HUES6 (cell line): ENCODE results near the gene BCLAF3.

Source experiments
- H3K27ac ChIP-seq: 2 replicates; pipeline ENCODE4 v1.7.0; 2013; ENCODE audit warnings: low read depth, mild to moderate bottlenecking, low read length, inconsistent platforms
- H3K27me3 ChIP-seq: 2 replicates; pipeline ENCODE4 v1.6.1; 2013; ENCODE audit warnings: low read length; ENCODE audit not compliant: control insufficient read depth, insufficient read depth
- H3K36me3 ChIP-seq: 2 replicates; pipeline ENCODE4 v1.6.1; 2013; ENCODE audit warnings: low read length; ENCODE audit not compliant: control insufficient read depth, insufficient read depth
- H3K4me1 ChIP-seq: 2 replicates; pipeline ENCODE4 v1.6.1; 2013; ENCODE audit warnings: low read length; ENCODE audit not compliant: control insufficient read depth, insufficient read depth
- H3K4me3 ChIP-seq: 2 replicates; pipeline ENCODE4 v1.5.1; 2013; ENCODE audit warnings: low read depth, low read length
- H3K9ac ChIP-seq: one replicate; pipeline ENCODE4 v1.6.1; 2013; ENCODE audit warnings: mild to moderate bottlenecking, low read length
- H3K9me3 ChIP-seq: 2 replicates; pipeline ENCODE4 v1.6.1; 2013; ENCODE audit warnings: low read depth, low read length; ENCODE audit not compliant: control insufficient read depth, insufficient read depth

The BCLAF3 gene

GRCh38 chrX:19968276-19968675, 22.6 kb downstream of the BCLAF3 start:
- Histone ChIP-seq H3K27me3 (no peaks in the 10 kb centered on the region), H3K4me1 (no peaks in the 10 kb centered on the region), H3K27ac (no peak overlapping the region), H3K36me3 (peaks cover 22% of the 10 kb centered on the region), H3K9me3 (no peaks in the 10 kb centered on the region), H3K4me3 (no peak overlapping the region), H3K9ac (no peak overlapping the region)

- Histone ChIP-seq H3K27ac (no peak overlapping the region), H3K4me1 (no peaks in the 10 kb centered on the region), H3K36me3 (peaks cover 28% of the 10 kb centered on the region), H3K4me3 (no peak overlapping the region), H3K9me3 (no peaks in the 10 kb centered on the region), H3K9ac (no peak overlapping the region), H3K27me3 (no peaks in the 10 kb centered on the region)
These were observed 24.8 kb downstream of the BCLAF3 start for GRCh38 chrX:19966056-19966455.

GRCh38 chrX:19964017-19964710, 26.7 kb downstream of the BCLAF3 start:
- no peak overlapping the region for H3K27ac ChIP-seq
- no peak overlapping the region for H3K9ac ChIP-seq
- no peaks in the 10 kb centered on the region for H3K9me3 ChIP-seq
- H3K4me3 ChIP-seq, result no peak overlapping the region
- peaks cover 28% of the 10 kb centered on the region for H3K36me3 ChIP-seq
- no peaks in the 10 kb centered on the region for H3K27me3 ChIP-seq
- H3K4me1 ChIP-seq, result no peaks in the 10 kb centered on the region

DNA sequence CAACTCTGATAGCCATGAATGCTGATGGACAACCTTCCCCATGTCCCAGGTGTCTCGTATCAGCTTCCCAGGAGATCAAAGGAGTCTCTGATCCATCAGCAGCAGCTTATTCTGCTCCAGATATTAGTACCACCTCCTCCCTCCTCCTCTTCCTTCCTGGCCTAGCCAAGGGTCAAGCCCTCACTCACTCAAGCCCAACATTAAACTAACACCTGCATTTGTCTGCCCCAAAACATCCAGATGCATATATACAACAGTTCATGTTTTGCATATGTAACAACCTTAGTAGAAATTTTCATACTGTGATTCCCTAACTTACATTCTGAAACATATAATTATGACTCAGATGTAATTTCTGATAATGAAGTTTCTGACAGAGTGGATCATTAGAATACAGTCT, 29.9 kb downstream of the BCLAF3 start:
- Histone ChIP-seq H3K4me3 (no peak overlapping the region), H3K9me3 (no peaks in the 10 kb centered on the region), H3K4me1 (no peaks in the 10 kb centered on the region), H3K27ac (no peak overlapping the region), H3K36me3 (peaks cover 19% of the 10 kb centered on the region), H3K27me3 (no peaks in the 10 kb centered on the region), H3K9ac (no peak overlapping the region)

DNA sequence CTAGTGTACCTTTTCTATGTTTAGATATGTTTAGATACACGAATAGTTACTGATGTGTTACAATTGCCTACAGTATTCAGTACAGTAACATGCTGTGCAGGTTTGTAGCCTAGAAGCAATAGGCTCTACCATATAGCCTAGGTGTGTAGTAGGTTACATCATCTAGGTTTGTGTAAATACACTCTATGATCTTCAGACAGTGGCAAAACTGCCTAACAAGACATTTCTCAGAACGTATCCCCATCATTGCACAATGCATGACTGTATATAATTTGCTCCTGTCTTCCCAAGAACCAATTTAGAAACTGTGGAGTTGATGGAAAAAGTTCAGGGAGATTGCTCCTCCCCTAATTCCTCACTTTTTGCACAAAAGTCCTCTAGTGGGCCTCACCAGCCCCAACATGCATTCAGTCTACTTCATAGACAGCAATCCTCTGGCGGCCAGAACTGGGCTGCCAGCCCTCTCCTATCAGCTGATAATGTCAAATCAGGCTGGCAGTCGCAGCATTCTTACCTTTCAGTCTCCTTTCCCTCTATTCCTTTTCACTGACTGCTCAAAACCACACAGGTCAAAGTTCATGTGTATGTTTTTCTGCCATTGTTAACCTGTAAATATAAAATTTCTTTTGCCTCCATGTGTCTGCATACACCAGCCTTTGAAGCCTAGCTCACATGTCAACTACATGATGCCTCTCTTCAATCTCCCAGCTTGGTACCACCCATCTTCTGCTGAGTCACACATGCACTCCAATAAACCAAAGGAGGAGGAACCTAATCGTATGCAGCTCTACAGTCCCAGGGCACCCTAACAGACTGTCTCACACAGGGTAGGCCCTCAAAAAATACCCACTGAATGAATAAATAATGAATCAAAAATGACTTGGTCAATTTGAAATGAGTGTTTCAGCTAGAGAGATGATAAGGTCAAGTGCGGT, 32.0 kb downstream of the BCLAF3 start:
- Histone ChIP-seq H3K9ac (no peak overlapping the region), H3K9me3 (no peaks in the 10 kb centered on the region), H3K4me1 (no peaks in the 10 kb centered on the region), H3K27ac (no peak overlapping the region), H3K36me3 (peaks cover 13% of the 10 kb centered on the region; the same call in 1 of the 2 replicates), H3K27me3 (no peaks in the 10 kb centered on the region; the same call in 1 of the 2 replicates), H3K4me3 (no peak overlapping the region)

DNA sequence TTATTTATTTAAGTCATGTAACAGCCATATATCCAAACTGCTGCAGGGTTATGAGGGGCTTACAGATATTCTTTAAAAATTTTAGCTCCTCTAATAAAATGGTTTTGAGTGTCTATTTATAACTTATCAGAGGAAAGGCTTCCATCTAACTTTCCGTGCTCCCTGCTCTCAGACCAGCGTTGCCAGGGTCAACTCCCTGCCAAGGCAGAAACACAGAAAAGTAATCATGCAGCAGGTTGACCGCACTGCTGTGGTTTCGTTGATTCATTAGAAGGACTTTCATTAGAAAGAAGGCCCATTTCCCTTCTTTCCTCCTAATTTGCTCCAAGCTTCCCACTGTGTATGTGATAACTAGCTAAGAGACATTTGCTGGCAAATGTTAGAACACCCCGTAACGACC, 33.9 kb downstream of the BCLAF3 start:
- H3K9ac ChIP-seq, result no peak overlapping the region
- peaks cover 13% of the 10 kb centered on the region for H3K36me3 ChIP-seq
- no peak overlapping the region for H3K27ac ChIP-seq

DNA sequence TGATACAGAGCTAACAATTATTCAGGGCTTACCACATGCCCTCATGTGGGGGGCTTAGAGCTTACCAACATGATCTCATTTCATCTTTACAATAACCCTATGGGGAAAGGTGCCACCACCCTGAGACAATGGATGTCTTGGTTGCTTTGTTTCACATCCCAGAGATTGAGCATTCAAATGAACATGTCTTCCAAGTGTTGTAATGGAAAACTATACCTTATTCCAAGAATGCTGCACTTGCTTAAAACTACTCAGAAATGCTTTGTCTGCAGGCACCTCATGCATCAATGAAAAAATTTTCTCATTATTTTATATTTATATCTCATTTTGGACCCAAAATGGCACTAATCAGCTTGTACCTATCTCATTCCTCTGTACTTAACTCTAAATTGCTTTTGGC, 34.6 kb downstream of the BCLAF3 start:
- no peaks in the 10 kb centered on the region for H3K4me1 ChIP-seq
- no peaks in the 10 kb centered on the region for H3K9me3 ChIP-seq
- H3K27me3 ChIP-seq, result no peaks in the 10 kb centered on the region; the same call in 1 of the 2 replicates
- no peak overlapping the region for H3K4me3 ChIP-seq
- H3K36me3 ChIP-seq, result peaks cover 13% of the 10 kb centered on the region
- H3K27ac ChIP-seq, result no peak overlapping the region
- H3K9ac ChIP-seq, result no peak overlapping the region

More for the DNA sequence above, 33.9 kb downstream of the BCLAF3 start:
- H3K27me3 ChIP-seq, result no peaks in the 10 kb centered on the region; the same call in 1 of the 2 replicates
- no peaks in the 10 kb centered on the region for H3K4me1 ChIP-seq
- no peaks in the 10 kb centered on the region for H3K9me3 ChIP-seq
- no peak overlapping the region for H3K4me3 ChIP-seq

DNA sequence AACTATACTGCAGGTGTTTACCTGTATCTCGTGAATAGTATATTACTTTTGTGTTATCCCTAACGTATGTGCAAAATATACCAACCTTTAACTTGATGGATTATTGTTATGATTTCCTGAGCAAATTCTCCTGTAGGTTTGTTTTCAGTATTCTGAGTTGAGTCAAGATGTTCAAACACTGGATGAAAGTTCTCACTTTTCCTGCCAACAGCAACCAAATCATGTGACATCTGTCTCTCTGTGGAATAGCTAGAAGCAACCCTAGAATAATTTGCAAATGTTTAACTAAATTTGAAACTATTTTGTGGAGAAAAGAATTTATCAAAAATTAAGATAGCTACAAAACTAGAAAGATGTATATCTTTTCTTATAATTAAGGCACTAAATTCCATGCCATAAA, 35.6 kb downstream of the BCLAF3 start:
- Histone ChIP-seq H3K9me3 (no peaks in the 10 kb centered on the region), H3K27me3 (no peaks in the 10 kb centered on the region; the same call in 1 of the 2 replicates), H3K4me3 (no peak overlapping the region), H3K36me3 (peaks cover 15% of the 10 kb centered on the region), H3K27ac (no peak overlapping the region), H3K9ac (no peak overlapping the region), H3K4me1 (no peaks in the 10 kb centered on the region)

- H3K27ac ChIP-seq, result no peak overlapping the region
- H3K9me3 ChIP-seq, result no peaks in the 10 kb centered on the region
- no peaks in the 10 kb centered on the region for H3K4me1 ChIP-seq
- H3K36me3 ChIP-seq, result peaks cover 22% of the 10 kb centered on the region
- no peak overlapping the region for H3K4me3 ChIP-seq
- H3K27me3 ChIP-seq, result no peaks in the 10 kb centered on the region; the same call in 1 of the 2 replicates
- no peak overlapping the region for H3K9ac ChIP-seq
These were observed 36.3 kb downstream of the BCLAF3 start for GRCh38 chrX:19954335-19955096.

DNA sequence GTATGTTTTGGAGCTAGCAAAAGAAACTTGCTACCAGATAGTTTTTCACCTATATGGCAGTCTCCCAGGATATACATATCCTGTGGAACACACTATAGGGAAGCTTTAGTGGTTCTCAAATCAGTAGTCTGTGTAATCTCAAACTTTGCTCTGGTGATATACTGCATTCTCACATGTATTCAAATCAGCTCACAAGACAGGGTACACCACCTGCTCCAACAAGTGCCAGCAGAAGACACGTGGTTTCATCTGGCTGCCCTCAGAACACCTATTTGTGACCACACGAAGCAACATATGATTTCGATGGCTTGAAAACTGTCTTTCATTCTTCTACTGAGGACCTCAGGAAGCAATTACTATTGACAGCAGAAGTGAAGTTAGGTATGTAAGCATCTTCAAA, 37.7 kb downstream of the BCLAF3 start:
- H3K27ac ChIP-seq, result no peak overlapping the region
- H3K36me3 ChIP-seq, result peaks cover 31% of the 10 kb centered on the region
- no peaks in the 10 kb centered on the region; the same call in 1 of the 2 replicates for H3K27me3 ChIP-seq
- H3K4me1 ChIP-seq, result no peaks in the 10 kb centered on the region
- H3K9me3 ChIP-seq, result no peaks in the 10 kb centered on the region
- H3K4me3 ChIP-seq, result no peak overlapping the region
- no peak overlapping the region for H3K9ac ChIP-seq
